Cardiac muscle cell (in vitro differentiated cells and primary cell): ENCODE results near the gene NOS3. TPM values are rescaled to one million over a fixed set of nuclear protein-coding genes. Genes with fewer than 3 reads are reported as not detected.

Experiments
- DNase-seq, 2 donors: peaks; one replicate each; pipeline versions ENCODE4 v3.0.0 to v3.0.0-alpha.2; 2010 to 2017; ENCODE audit warnings: low read depth in 1 of 2, low spot score in 1 of 2
- H3K27ac ChIP-seq: fragments of 200-600 bp; sonication (generic); 2 replicates; pipeline ENCODE4 v1.5.1; 2016
- H3K27me3 ChIP-seq: fragments of 200-600 bp; sonication (generic); 2 replicates; pipeline ENCODE4 v1.6.0; 2016; ENCODE audit warnings: control low read depth
- H3K36me3 ChIP-seq: fragments of 200-600 bp; sonication (generic); 2 replicates; pipeline ENCODE4 v1.5.1; 2016; ENCODE audit warnings: control low read depth
- H3K4me1 ChIP-seq: fragments of 200-600 bp; sonication (generic); 2 replicates; pipeline ENCODE4 v1.8.1; 2017; ENCODE audit warnings: low read depth, mild to moderate bottlenecking, mixed run types
- H3K4me3 ChIP-seq: fragments of 200-600 bp; sonication (generic); 2 replicates; pipeline ENCODE4 v1.5.1; 2016; ENCODE audit warnings: mild to moderate bottlenecking
- H3K9me3 ChIP-seq: fragments of 200-600 bp; sonication (generic); 2 replicates; pipeline ENCODE4 v1.5.1; 2017; ENCODE audit warnings: low read depth, mild to moderate bottlenecking, control low read depth
- CTCF ChIP-seq: IDR thresholded peaks from 2 replicates; pipeline ENCODE4 v1.5.1; 2012; ENCODE audit warnings: low read depth, mild to moderate bottlenecking, low read length
- polyA plus RNA-seq: library from polyadenylated mRNA; unstranded; fragments of >200 nt; fragmentation: Nextera tagmentation; extraction: Ambion mirVana; gene quantifications from 2 replicates; pipeline ENCODE4 v1.2.1, GENCODE V29; 2016
- total RNA-seq: library from RNA; depleted of rRNA; stranded (reverse); fragments of >200 nt; gene quantifications from 2 replicates; pipeline ENCODE4 v1.2.3, GENCODE V29; 2016

NOS3 gene
- total and polyA plus RNA-seq, 2 experiments from 2014 or later: 13.1 to 20.3 TPM

GRCh38 chr7:150967349-150967748, 23.5 kb upstream of the NOS3 start:
- Histone ChIP-seq H3K27me3 (no peaks in the 10 kb centered on the region), H3K27ac (peak overlapping the region; percentile 97), H3K4me3 (no peak overlapping the region), H3K4me1 (peaks cover 95% of the 10 kb centered on the region), H3K36me3 (peaks cover 2% of the 10 kb centered on the region), H3K9me3 (no peaks in the 10 kb centered on the region)
- no peak for TF ChIP-seq CTCF
- DNase-seq: no peak

- Histone ChIP-seq H3K4me3 (no peak overlapping the region), H3K27ac (peak overlapping the region; percentile 97), H3K9me3 (no peaks in the 10 kb centered on the region), H3K4me1 (peaks cover 89% of the 10 kb centered on the region), H3K36me3 (peaks cover 4% of the 10 kb centered on the region), H3K27me3 (no peaks in the 10 kb centered on the region)
- TF ChIP-seq CTCF: no peak
- DNase-seq: peak in 1 of 2 donors; percentile 64
Measured at GRCh38 chr7:150968056-150968733, 22.6 kb upstream of the NOS3 start.

- no peak for TF ChIP-seq CTCF
- H3K4me3 ChIP-seq: no peak overlapping the region
- H3K27me3 ChIP-seq: no peaks in the 10 kb centered on the region
- no peaks in the 10 kb centered on the region for H3K9me3 ChIP-seq
- peaks cover 7% of the 10 kb centered on the region for H3K36me3 ChIP-seq
- peaks cover 84% of the 10 kb centered on the region for H3K4me1 ChIP-seq
- H3K27ac ChIP-seq: peak overlapping the region; percentile 97
- no peak for DNase-seq
Measured at GRCh38 chr7:150968734-150969372, 22.0 kb upstream of the NOS3 start.

- Histone ChIP-seq H3K27me3 (no peaks in the 10 kb centered on the region), H3K4me1 (peaks cover 82% of the 10 kb centered on the region), H3K4me3 (no peak overlapping the region), H3K27ac (peak overlapping the region; percentile 97), H3K9me3 (no peaks in the 10 kb centered on the region), H3K36me3 (peaks cover 7% of the 10 kb centered on the region)
- no peak for DNase-seq
- TF ChIP-seq CTCF: no peak
Measured at GRCh38 chr7:150969475-150969874, 21.3 kb upstream of the NOS3 start.

- Histone ChIP-seq H3K27ac (peak overlapping the region; percentile 80), H3K27me3 (no peaks in the 10 kb centered on the region), H3K36me3 (peaks cover 7% of the 10 kb centered on the region), H3K4me1 (peaks cover 77% of the 10 kb centered on the region), H3K9me3 (no peaks in the 10 kb centered on the region), H3K4me3 (no peak overlapping the region)
- no peak for DNase-seq
- TF ChIP-seq CTCF: no peak
Measured at GRCh38 chr7:150970424-150970823, 20.4 kb upstream of the NOS3 start.
